DMS53 treated with DMSO at 0.1 percent for 48 hours (cell line): ENCODE measurements around the gene FBRSL1.

ENCODE experiments used
- DNase-seq: peaks from one replicate; lab custom pipeline; 2025; ENCODE audit not compliant: unreplicated experiment; lab: John Stamatoyannopoulos, UW

Gene FBRSL1

DNA sequence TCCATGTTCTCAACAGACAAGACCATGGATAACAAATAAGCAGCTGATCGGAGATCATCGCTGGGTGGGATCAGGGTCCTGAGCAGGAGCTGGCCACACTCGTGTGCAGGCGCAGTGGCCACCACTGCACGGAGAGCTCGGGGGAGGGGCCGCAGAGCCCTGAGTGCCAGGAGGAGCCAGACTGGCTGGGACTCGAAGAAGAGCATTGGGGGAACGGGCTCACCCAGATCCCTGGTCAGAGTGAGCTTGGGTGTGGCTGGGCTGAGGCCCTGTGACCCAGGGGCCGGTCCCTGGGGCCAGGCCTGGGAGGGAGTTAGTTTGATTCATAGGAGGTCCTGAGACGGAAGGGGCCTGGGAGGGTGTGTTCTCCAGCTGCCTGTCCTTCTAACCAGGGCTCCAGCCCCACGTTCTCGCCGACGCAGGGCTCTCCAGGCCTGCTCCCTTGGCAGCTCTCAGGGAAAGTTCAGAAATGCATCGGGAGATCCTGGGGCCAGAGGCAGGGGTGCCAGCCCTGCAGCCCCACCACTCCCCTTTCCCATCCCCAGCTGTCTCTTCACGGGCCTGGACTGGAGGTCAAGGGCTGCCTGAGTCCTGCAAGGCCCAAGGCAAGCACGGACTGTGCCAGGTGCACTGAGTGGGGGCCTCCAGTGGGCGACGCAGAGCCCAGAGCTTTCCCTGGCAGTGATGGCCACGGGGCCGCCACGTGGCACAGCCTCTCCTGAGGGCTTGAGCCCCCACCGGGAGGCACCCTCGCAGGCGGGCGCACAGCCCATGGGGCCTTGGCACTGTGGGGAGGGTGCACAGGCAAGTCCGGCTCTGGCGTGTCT is 48.1 kb downstream of the FBRSL1 start:
- no peak for DNase-seq

DNA sequence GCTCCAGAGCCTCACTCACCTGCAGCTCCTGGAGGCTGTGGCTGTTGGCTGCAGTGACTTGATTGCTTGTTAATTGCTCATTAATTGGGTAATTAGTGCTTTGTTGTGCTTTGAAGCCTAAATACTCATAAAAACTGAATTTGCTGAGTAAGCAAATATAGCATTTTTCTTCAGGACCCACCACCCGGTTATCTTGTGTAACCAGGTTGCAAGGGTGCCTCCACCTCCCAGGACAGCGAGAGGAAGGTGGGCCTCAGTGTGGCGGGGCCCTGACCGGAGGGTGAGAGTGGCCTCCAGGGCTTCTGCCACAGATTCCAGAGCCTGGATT is 48.7 kb downstream of the FBRSL1 start:
- DNase-seq = no peak

DNA sequence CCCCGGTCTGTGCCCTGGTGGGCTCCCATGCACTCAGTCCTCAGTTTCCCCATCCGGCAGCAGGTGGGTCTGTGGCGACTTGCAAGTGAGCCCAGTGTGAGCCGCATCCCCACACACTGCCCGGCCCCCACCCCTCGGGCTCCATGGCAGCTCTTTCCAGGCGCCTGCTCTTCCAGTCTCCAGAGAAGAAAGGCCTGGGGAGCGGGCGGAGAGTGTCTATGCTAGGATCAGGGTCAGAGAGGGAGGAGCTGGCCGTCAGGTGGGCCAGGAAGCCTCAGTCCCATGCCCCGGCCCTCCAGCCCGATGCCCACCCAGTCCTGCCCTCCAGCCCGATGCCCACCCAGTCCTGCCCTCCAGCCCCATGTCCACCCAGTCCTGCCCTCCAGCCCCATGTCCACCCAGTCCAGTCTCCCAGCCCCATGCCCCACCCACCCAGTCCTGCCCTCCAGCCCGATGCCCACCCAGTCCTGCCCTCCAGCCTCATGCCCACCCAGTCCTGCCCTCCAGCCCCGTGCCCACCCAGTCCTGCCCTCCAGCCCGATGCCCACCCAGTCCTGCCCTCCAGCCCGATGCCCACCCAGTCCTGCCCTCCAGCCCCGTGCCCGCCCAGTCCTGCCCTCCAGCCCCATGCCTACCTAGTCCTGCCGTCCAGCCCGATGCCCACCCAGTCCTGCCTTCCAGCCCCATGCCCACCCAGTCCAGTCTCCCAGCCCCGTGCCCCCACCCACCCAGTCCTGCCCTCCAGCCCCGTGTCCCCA is 49.2 kb downstream of the FBRSL1 start:
- no peak for DNase-seq

DNA sequence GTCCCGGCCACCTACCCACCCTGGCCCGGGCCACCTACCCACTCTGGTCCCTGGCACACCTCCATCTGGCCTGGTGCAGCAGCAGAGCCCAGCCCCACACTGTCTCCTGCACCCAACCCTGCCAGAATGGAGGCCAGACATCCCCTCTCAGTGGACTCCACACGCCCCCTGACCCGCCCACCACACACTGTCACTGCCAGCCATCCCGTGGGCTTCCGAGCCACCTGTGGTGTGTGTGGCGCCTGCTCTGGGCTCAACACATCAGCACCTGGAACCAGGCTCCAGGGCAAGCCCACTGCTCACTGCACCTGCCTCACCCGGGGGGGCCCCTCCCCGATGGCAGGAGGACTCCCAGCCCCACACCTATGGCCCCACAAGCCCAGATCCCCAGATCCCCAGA is 50.5 kb downstream of the FBRSL1 start:
- DNase-seq = no peak

DNA sequence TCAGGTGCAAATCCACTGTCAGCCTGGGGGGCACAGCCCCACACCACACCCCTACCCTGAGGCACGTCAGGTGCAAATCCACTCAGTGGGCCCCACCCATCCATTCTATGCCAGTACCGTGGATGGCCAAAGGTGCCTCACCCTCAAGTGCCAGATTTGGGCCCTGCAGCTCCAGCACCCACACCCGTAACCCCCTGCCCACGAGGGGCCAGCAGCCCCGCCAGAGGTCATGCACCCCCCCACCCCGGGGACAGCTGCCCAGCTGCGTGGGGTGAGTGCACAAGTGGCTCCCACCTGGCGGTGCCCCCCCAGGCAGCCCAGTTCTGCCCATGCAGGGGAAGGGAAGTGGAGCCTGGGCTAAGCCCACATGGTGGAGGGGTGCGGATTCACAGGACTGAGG is 51.2 kb downstream of the FBRSL1 start:
- DNase-seq = no peak

DNA sequence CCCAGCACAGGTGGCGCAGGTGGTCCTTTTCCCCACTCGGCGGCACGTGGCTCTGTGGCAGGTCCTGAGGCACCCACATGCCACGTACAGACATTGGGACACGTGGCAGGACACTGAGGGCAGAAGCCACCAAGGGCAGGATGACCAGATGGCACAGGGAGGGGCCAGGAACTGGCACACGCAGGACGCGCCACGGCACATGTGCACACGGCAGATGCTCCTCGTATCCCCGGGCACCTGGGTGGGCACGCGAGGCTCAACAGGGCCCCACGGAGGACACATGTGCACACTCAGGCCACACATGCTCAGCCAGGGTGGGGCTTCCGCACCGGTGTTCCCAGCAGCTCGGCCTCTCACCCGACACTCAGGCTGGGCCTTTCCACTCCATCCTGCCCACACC is 52.0 kb downstream of the FBRSL1 start:
- DNase-seq = no peak

DNA sequence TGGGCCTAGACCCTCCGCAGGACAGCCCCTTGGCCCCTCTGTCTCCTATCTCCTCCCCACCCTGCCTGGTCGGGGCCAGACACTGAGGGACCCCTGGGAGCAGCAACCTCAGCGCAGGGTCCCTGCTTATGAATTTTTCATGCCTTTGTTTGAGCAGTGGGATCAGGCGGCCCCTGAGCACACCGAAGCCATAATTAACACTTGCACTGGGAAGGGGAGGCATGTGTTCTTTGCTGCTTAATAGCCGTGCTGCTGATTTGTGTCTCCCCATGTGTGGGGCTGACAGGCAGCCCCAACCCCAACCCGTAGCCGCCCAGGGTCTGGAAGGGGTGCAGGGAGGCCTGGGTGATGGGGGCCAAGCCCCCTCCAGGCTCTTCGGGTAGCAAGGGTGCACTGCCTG is 52.7 kb downstream of the FBRSL1 start:
- no peak for DNase-seq

DNA sequence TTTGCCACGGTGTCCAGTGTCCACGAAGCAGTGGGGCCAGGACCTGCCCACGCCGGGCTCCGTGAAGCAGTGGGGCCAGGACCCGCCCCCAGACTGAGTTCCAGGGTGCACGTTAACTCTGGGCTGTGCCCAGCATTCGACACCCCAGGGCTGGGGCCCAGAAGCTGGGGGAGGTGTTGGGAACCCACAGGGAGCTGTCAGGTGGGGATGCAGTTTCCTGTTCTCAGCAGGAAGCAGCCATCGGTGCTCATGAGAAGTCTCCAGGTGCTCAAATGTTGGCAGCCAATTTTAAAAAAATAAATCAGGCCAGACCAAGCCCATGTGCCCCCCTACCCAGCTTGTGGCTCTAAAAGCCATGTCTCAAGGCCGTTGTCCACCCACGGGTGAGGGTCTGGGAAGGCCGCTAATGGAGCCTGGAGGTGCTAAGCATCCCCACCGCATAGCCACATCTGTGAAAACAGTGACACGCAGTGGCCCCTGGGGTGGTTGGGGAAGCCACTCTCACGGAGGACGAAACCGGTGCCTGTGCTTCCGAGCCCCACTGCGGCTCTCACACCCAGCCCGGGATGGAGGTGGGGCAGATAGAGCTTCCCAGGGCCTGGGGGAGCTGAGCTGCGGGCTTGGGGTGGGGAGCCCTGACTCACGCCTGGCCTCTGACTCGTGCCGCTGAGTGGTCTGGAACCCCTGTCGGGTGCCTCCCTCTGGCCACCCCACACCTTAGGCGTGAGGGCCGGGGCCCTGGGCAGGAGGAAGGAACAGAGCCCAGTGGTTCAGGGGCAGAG is 53.5 kb downstream of the FBRSL1 start:
- no peak for DNase-seq

DNA sequence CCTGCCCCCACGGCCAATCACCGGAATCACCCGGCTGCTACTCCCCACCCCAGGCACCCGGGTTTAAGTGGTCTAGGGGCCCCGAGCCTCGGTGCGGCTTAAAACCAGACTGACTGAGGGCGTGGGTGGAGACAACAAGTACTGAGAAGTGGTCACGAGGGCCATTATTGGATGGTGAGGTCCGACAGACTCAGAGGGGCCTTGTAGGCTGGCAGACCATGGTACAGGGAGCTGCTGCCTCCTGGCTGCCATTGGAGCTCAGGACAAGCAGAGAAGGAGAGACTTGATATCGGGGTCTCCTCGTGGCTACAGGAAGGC is 54.1 kb downstream of the FBRSL1 start:
- no peak for DNase-seq

DNA sequence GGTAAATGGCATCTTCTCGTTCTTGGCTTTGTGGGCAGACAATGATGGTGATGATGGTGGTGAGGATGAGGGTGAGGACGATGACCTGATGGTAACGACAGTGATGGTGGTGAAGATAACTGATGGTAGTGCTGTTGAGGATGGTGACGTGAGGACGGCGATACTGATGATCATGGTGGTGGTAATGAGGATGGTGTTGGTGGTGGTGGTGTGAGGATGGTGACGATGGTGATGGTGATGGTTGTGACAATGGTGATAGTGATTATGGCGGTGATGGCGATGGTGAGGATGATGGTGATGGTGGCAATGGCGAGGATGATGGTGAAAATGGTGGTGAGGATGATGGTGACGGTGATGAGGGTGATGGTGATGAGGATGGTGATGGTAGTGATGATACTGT is 54.5 kb downstream of the FBRSL1 start:
- DNase-seq = no peak

DNA sequence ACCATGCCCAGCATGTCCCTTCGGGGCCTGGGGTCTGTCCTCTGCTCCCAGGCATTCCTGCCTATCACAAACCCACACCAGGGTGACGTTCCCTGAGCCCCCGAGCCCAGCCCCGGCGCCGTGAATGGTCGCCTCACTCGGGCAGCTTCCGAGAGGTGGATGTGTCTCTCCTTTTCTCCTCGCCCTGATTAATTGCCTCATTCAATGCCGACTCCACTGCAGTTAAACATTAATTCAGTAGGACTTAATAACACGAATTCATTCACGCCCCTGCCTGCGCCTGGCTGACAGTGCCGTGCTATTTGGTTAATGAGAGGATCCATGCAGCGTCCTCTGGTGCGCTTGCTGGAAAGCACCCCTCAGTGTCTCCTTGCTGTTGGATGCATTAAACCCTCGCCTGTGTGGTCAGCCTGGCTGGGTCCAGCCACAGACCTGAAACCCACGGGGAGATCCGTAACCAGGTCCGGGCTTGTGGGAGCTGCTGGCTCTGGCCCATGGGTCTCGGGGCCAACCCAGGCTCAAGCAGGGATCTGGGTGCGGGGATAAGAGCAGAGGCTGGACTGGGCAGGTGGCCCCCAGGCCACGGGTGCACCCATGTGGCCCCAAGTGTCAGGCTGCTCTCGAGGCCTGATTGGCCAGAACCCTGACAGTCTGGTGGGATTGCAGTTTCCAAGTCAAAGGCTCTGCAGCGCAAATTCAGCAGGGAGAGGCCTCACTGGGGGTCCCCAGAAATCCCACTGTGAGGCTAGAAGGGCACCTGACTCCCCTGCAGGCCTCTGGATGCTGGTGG is 55.4 kb downstream of the FBRSL1 start:
- no peak for DNase-seq

DNA sequence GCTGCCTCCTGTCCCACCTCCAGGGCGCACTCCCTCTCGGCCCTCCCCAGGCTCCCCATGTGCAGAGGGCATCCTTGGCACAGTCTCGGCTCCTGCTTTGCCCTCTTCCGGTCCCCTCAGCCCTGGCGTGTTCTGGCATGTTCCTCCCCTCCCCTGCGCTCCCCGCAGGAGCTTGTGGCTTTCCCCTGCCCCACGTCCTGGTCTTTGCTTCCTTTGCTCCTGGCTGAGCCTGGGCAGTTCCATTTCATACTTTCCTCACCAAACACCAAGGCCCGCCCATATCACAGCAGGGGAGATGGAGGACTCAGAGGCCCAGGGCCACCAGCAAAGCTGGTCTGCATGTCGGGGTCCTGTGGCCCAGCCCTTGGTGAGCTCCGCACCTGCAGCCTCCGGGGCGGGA is 56.0 kb downstream of the FBRSL1 start:
- DNase-seq = no peak

DNA sequence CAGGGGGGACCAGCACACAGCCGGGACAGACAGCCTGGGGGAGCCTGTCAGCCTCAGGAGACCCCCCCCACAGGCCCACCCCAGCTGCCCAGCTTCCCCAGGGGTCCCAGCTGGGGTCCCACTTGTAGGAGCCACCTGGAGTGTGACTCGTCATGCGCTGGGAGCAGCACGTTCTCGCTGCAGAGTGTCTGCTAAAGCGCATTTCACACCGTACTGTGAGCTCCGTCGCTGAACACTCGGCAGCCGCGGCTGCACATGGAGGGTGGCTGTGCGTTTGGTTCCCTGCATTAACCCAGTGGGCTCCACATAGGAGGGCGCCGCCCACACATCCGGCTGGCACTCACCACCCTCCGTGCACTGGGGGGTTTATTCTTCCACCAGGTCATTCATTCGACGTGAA is 56.7 kb downstream of the FBRSL1 start:
- no peak for DNase-seq

DNA sequence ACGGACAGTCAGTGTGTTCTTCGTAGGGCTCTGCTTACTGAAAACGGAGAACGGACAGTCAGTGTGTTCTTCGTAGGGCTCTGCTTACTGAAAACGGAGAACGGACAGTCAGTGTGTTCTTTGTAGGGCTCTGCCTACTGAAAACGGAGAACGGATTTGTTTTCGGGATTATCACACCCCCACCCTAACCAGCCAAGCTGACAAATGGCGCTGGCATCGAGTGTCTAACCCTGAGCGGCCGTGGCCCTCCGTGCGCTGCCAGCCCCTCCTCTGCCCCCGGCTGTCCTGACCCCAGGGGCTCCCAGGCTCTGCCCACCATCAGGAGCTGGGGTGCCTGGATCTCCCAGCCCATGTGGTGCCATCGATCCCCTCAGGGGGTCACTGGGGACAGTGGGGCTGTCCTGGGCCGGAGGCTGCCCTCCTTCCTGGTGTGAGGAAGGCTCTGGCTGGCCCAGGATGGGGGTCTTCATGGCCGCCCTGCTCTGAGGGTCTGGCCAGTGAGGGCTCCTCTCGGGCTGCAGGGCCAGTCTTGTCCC is 57.3 kb downstream of the FBRSL1 start:
- no peak for DNase-seq

DNA sequence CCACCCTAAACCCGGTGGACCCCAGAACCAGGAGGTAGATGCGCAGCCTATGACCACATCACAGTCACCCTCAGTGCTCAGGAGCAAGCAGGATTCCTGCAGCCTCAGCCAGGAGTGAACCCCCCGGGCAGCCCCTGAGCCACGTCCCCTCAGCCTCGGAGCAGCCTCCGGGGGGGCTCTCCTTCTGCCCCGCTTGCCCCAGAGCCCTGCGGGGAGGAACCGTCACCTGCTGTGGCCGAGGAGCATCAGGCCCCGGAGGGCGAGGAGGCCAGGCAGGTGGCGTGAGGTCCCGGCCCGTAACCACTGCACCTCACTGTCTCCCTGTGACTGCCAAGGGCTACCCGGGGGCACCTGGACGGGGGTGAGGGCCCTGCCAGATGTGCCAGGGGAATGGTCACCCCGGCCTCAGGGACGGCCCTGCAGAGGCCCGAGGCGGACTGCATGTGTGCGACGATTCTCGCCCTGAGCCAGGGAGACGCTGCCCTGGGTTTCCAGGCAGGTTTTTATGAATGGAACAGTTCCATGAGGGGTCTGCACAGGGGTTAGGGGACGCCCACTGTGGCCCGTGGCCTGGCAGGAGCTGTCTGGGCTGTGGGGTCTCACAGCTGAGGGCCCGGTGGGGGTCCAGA is 58.6 kb downstream of the FBRSL1 start:
- DNase-seq = no peak

DNA sequence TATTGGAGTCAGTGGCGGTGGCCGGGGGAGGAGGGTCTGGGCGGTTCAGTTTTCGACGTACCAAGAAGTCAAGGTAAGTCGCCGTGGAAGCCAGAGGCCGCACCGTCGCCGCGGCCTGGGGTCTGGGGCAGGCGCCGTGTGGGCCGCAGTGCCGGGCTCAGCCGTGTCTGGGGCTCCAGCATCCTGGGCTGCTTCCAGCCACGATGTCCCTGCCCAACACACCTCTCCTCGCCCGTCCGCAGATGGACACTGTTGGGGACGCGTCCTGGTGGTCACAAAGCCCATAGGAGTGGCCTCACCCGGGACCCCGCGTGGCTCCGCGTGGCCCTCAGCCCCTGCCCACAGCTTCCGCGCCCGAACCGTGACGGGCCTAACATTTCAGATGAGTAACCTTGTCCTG is 59.1 kb downstream of the FBRSL1 start:
- no peak for DNase-seq

DNA sequence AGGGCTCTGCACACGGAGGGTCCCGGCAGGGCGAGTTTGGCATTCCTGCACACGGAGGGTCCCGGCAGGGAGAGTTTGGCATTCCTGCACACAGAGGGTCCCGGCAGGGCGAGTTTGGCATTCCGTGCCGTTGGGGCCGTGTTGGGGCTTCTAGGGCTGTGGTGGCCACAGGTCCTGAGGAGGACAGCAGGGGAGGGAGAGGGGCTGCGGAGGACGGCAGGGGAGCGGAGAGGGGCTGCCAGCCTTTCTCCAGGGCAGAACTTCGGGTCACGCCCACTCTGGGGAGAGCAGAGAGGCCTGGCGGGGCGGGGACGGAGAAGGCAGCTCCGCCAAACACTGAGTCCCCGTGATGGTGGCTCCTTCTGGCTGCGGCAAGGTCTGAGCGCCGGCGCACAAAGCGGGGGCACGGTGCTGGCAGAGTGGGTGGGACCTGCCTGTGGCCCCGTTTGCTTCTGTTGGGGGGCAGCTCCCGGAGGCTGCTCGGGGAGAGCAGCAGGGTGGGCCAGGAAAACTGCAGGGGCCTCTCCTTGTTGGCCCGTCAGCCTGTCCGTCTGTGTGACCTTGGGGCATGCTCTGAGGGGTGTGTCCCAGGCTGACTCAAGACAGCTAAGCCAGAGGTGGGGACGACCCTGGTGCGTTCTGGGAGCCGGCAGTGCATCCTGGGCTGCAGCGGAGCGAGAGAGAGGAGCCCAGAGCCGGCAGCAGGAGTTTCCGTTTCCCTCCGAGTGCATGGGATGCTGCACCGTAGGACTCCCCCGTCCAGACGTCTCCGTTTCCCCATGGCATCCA is 60.3 kb downstream of the FBRSL1 start:
- no peak for DNase-seq

DNA sequence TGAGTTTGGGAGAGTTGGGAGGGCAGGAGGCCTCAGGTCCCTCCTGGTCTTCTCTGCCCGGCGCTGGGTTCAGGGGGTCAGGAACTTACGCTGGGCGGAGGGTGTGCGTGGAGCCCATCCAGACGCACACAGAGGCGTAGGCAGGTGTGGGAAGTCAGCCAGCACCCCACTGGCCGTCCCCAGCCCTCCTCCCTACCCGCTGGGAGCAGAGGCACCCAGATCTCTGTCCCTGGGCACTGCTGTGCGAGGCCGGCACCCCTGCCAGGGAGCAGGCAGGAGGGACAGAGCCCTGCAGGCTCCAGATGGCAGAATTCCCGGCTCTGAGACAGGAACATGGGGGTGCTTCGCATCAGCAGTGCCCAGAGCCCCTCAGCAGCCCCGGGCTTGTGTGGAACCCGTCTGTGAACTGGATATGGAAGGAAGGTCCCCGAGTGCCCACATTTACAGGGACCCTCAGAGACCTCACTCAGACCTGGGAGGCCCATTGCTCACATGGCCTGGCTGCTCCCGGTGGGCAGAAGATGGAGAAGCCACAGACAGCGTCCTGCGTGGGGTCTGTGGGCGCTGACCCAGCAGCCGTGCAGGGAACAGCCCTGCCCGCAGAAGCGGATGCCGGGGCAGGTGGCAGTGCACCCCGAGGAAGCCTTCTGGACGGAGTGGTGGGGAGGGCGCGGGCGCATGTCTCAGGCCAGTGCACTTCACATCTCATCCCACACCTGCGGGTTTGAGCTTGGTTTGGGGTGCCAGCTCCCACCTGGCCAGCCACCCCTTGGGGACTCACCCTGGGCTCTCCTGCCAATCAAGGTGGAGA is 61.1 kb downstream of the FBRSL1 start:
- DNase-seq = no peak

DNA sequence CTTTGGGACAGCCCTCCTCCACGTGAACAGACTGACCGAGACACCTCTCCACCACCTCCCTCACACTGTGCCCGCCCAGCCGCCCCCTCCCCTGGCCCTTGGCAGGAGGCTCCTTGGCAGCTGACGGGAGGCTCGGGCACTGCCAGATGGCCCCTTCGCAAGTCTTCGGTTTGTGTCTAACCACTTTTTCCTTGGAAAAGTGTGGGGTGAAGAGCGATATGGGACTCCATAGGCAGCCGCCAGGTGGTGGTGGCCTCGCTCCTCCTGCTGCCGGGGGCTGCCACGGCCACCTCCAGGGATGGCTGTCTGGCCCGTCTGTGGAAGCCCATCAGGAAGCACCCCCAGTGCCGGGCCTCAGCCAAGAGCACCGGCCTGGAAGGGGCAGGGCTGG is 61.7 kb downstream of the FBRSL1 start:
- no peak for DNase-seq
